GM12878 (cell line): ENCODE data around the gene EXOC4. TPM values are rescaled to one million over a fixed set of nuclear protein-coding genes. Genes with fewer than 3 reads are reported as not detected.

Source experiments
- ATAC-seq: fragments of 200-7000 bp; cut with Tn5 transposase; 3 replicates; pipeline ENCODE4 v1.9.1; 2020; ENCODE audit warnings: mild to moderate bottlenecking, moderate library complexity
- BruUV-seq: library from RNA; stranded (reverse); fragments of 400-500 nt; replicated peaks from 2 replicates; lab custom pipeline; 2021; lab: Mats Ljungman, UMichigan
- CTCF ChIA-PET: fragments of 300-600 bp; sonication (Branson Sonifier 250); formaldehyde crosslinking; extraction: SDS; loops from one replicate; lab custom pipeline; 2021; ENCODE audit warnings: inconsistent platforms; lab: Yijun Ruan, JAX
- POLR2A ChIA-PET: fragments of 350-600 bp; formaldehyde crosslinking; extraction: SDS; loops from one replicate; lab custom pipeline; 2021; ENCODE audit warnings: inconsistent platforms; lab: Charles Lee
- RAD21 ChIA-PET: fragments of 300-600 bp; sonication (Branson Sonifier 250); formaldehyde crosslinking; loops from one replicate; lab custom pipeline; 2023; ENCODE audit warnings: antibody characterized with exemption; ENCODE audit not compliant: unreplicated experiment; lab: Charles Lee
- SMC1A ChIA-PET: fragments of 300-600 bp; sonication (Branson Sonifier 250); formaldehyde crosslinking; loops from one replicate; lab custom pipeline; 2023; ENCODE audit not compliant: unreplicated experiment, uncharacterized antibody; lab: Charles Lee
- DNase-seq: peaks from one replicate; pipeline ENCODE4 v3.0.0-alpha.2; 2011; ENCODE audit warnings: low read depth, low spot score
- FAIRE-seq: peaks from 3 replicates; lab custom pipeline; 2011; peaks lifted over from hg19 to GRCh38; lab: Jason Lieb, UNC
- H2AFZ ChIP-seq: 2 replicates; pipeline ENCODE4 v1.6.0; 2011; ENCODE audit warnings: low read depth, low read length, control low read depth; ENCODE audit not compliant: control insufficient read depth
- H3K27ac ChIP-seq: 2 replicates; pipeline ENCODE4 v1.5.1; 2011; ENCODE audit warnings: control low read depth; ENCODE audit not compliant: control insufficient read depth, insufficient read depth
- H3K27me3 ChIP-seq, 2 experiments: replicated peaks in 1 of 2; 2 replicates each; pipeline versions ENCODE4 v1.6.0 to v1.6.1; 2011; ENCODE audit warnings: low read length in 1 of 2; ENCODE audit not compliant: control insufficient read depth in 2 of 2, insufficient read depth in 2 of 2
- H3K36me3 ChIP-seq, 2 experiments: 2 replicates each; pipeline ENCODE4 v1.5.1; 2011; ENCODE audit warnings: low read length in 1 of 2; ENCODE audit not compliant: control insufficient read depth in 2 of 2, insufficient read depth in 2 of 2
- H3K4me1 ChIP-seq: 2 replicates; pipeline ENCODE4 v1.6.1; 2011; ENCODE audit warnings: mild to moderate bottlenecking, low read length, moderate library complexity, mixed read lengths; ENCODE audit not compliant: control insufficient read depth, insufficient read depth
- H3K4me2 ChIP-seq: 2 replicates; pipeline ENCODE4 v1.6.0; 2011; ENCODE audit warnings: control low read depth; ENCODE audit not compliant: control insufficient read depth, insufficient read depth
- H3K4me3 ChIP-seq: fragments of 200-600 bp; sonication (generic); 2 replicates; pipeline ENCODE4 v1.5.1; 2016
- H3K79me2 ChIP-seq: 2 replicates; pipeline ENCODE4 v1.6.0; 2011; ENCODE audit warnings: low read length; ENCODE audit not compliant: control insufficient read depth, insufficient read depth
- H3K9ac ChIP-seq: 2 replicates; pipeline ENCODE4 v1.8.0; 2011; ENCODE audit warnings: low read length, control low read depth, mixed read lengths; ENCODE audit not compliant: control insufficient read depth, insufficient read depth
- H3K9me3 ChIP-seq: replicated peaks from 3 replicates; pipeline ENCODE4 v1.5.1; 2011; ENCODE audit warnings: mild to moderate bottlenecking, low read length; ENCODE audit not compliant: control insufficient read depth, insufficient read depth
- H4K20me1 ChIP-seq: 2 replicates; pipeline ENCODE4 v1.6.0; 2011; ENCODE audit not compliant: control insufficient read depth, insufficient read depth
- CEBPB ChIP-seq, 2 experiments: fragments of 150-350 bp in 1 of 2; IDR thresholded peaks; 2 replicates each; pipeline ENCODE4 v1.6.1; 2012 to 2014; ENCODE audit warnings: low read depth in 2 of 2, low read length in 2 of 2, borderline replicate concordance in 1 of 2, inconsistent platforms in 1 of 2
- CHD2 ChIP-seq: IDR thresholded peaks from 2 replicates; pipeline ENCODE4 v1.6.1; 2011; ENCODE audit warnings: low read depth, low read length, improper control_type of control experiment, borderline replicate concordance
- EZH2 ChIP-seq: IDR thresholded peaks from 2 replicates; pipeline ENCODE4 v1.6.1; 2012; ENCODE audit warnings: low read depth, mild to moderate bottlenecking, control low read depth, inconsistent platforms, low read length, borderline replicate concordance; ENCODE audit not compliant: control insufficient read depth
- IKZF1 ChIP-seq: fragments of 450-650 bp; conservative IDR thresholded peaks from 2 replicates; pipeline ENCODE4 v1.6.1; 2017; ENCODE audit warnings: antibody characterized with exemption, mild to moderate bottlenecking
- IKZF2 ChIP-seq, 2 experiments: fragments of 450-650 bp; IDR thresholded peaks; 2 replicates each; pipeline ENCODE4 v1.6.1; 2017; ENCODE audit warnings: mild to moderate bottlenecking in 2 of 2, moderate library complexity in 2 of 2
- PAX8 ChIP-seq: fragments of 450-650 bp; IDR thresholded peaks from 2 replicates; pipeline ENCODE4 v1.6.1; 2017; ENCODE audit warnings: mild to moderate bottlenecking, moderate library complexity
- WGBS: methylation state at CpG from one replicate; pipeline ENCODE4 v1.1.6; 2016; ENCODE audit warnings: low lambda C conversion rate; ENCODE audit not compliant: insufficient replicate concordance, insufficient coverage; ENCODE audit errors: missing lambda C conversion rate; 5-methylcytosine and 5-hydroxymethylcytosine counted together
- in situ Hi-C: fragments of 300-500 bp; cut with MboI; formaldehyde crosslinking; loops from 9 replicates; pipeline ENCODE4 v1.14.3; 2018; ENCODE audit warnings: mixed read lengths
- intact Hi-C: fragments of 100-400 bp; cut with micrococcal nuclease; formaldehyde crosslinking; loops from one replicate; pipeline ENCODE4 v1.14.2; 2022; ENCODE audit not compliant: unreplicated experiment
- polyA plus RNA-seq, 11 experiments: library from polyadenylated mRNA; depleted of rRNA in 4 of 11; unstranded in 6 of 11; stranded (reverse) in 5 of 11; fragments of >200 nt; fragmentation: Nextera tagmentation in 4 of 11; fragmentation: Illumina TruSeq in 1 of 11; extraction: Ambion mirVana in 4 of 11; extraction: Trizol in 1 of 11; gene quantifications; 1 replicate in 1 of 11; 2 replicates in 10 of 11; pipeline versions ENCODE4 v1.2.1 to v1.2.3, GENCODE V29; 2011 to 2016; ENCODE audit warnings: inconsistent platforms in 2 of 11, missing spikeins in 2 of 11, low read depth in 1 of 11
- total RNA-seq, 4 experiments: library from RNA; depleted of rRNA in 3 of 4; stranded (reverse); fragments of >200 nt in 3 of 4; fragmentation: Illumina TruSeq in 1 of 4; extraction: Trizol in 1 of 4; gene quantifications; 2 replicates each; pipeline versions ENCODE4 v1.2.1 to v1.2.3, GENCODE V29; 2013 to 2021

The EXOC4 gene
- total and polyA plus RNA-seq, 10 of the 15 experiments (the other 5 are each of a cell fraction or from before 2014, with no cell fraction given), result 13.2 to 44.5 (median 29.6) TPM

DNA sequence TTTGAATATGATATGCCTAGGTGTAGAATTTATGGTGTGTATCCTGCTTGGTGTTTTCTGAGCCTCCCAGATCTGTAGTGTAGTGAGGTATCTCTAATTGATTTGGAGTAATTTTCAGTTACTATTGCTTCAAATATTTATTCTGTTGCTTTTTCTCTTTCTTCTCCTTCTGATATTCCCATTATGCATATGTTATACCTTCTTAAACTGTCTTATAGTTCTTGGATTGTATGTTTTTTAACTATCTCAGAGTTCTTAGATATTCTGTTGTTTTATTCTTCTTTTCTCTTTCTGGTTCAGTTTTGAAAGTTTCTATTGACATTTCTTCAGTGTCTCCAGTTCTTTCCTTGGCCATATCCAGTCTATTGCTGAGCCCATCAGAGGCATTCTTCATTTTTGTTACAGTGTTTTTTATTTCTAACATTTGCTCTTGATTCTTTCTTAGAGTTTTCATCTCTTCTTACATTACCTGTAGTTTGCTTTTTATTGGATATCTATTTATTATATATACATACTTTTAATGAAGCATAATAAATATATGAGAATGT is 668.8 kb downstream of the EXOC4 start:
- Histone ChIP-seq H3K27ac (no peak overlapping the region), H2AFZ (no peak overlapping the region), H3K4me3 (no peak overlapping the region), H3K9me3 (no peaks in the 10 kb centered on the region; the same call in 1 of the 3 replicates), H4K20me1 (no peaks in the 10 kb centered on the region), H3K27me3 (no peaks in the 10 kb centered on the region), H3K79me2 (no peaks in the 10 kb centered on the region), H3K9ac (no peak overlapping the region), H3K4me2 (no peak overlapping the region), H3K4me1 (no peaks in the 10 kb centered on the region), H3K36me3 (no peaks in the 10 kb centered on the region)
- RAD21 ChIA-PET, result no interaction called here
- no TSS peak for BruUV-seq
- DNase-seq (no peak), FAIRE-seq (no peak), ATAC-seq (no peak)
- CTCF ChIA-PET, result no interaction called here
- POLR2A ChIA-PET, result no interaction called here
- SMC1A ChIA-PET, result no interaction called here
- no peak for TF ChIP-seq CEBPB (IDR thresholded peaks at IDR 0.05; ENCODE audit: borderline replicate concordance in 1 of 2, low read depth in 2 of 2, low read length in 2 of 2)
- TF ChIP-seq IKZF2 (IDR thresholded peaks at IDR 0.05), result no peak
- in situ Hi-C loops (no loop called here), intact Hi-C loops (no loop called here)

DNA sequence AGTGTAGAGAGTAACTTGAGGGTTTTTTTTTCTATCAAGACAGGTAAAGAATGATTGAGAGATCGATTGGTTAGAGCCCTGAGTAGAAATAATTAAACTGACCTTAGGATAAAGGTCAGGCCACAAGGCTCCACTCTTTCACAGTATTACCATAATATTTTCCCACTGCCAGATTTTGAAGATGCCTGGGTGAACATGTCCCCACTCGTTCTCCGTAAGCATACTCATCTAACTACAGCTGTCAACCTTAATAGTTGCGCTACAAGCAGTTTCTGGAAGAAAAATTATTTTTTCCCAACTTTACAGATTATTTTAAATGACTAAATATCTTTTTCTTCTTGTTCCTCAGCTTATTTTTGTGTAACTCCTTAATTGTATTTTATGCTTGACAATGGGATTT is 671.1 kb downstream of the EXOC4 start:
- Histone ChIP-seq H3K27me3 (no peaks in the 10 kb centered on the region), H4K20me1 (no peaks in the 10 kb centered on the region), H3K4me3 (no peak overlapping the region), H3K36me3 (no peaks in the 10 kb centered on the region), H3K9ac (no peak overlapping the region), H3K27ac (no peak overlapping the region), H3K4me2 (no peak overlapping the region), H2AFZ (no peak overlapping the region), H3K79me2 (no peaks in the 10 kb centered on the region), H3K9me3 (no peaks in the 10 kb centered on the region; the same call in 1 of the 3 replicates), H3K4me1 (no peaks in the 10 kb centered on the region)
- intact Hi-C loops (no loop called here), in situ Hi-C loops (no loop called here)
- WGBS, result 96% methylated on average over 4 of the region's 4 CpGs
- BruUV-seq, result no TSS peak
- no peak for TF ChIP-seq IKZF1
- TF ChIP-seq CHD2, result no peak
- TF ChIP-seq EZH2, result no peak
- no peak for TF ChIP-seq PAX8
- POLR2A ChIA-PET, result no interaction called here
- ATAC-seq (no peak), DNase-seq (no peak), FAIRE-seq (no peak)
- SMC1A ChIA-PET, result no interaction called here
- CTCF ChIA-PET, result no interaction called here
- RAD21 ChIA-PET, result no interaction called here
